Esophagus muscularis mucosa (tissue), 2 donors: ENCODE data around the gene RTBDN.
"Not testable (repeated sequence)": the region's sequence is repeated elsewhere in the genome, so short reads cannot be mapped to it uniquely, and the experiment has no call there.

Experiments used
- POLR2A ChIP-seq: fragments of 450-650 bp; IDR thresholded peaks from one replicate; pipeline ENCODE4 v1.6.1; 2017; ENCODE audit warnings: antibody characterized with exemption, moderate library complexity, mild to moderate bottlenecking, low read depth
- POLR2AphosphoS5 ChIP-seq, 2 donors: sonication (generic); formaldehyde crosslinking; IDR thresholded peaks; one replicate each; pipeline ENCODE4 v1.6.1; 2017; ENCODE audit warnings: antibody characterized with exemption in 2 of 2

DNA sequence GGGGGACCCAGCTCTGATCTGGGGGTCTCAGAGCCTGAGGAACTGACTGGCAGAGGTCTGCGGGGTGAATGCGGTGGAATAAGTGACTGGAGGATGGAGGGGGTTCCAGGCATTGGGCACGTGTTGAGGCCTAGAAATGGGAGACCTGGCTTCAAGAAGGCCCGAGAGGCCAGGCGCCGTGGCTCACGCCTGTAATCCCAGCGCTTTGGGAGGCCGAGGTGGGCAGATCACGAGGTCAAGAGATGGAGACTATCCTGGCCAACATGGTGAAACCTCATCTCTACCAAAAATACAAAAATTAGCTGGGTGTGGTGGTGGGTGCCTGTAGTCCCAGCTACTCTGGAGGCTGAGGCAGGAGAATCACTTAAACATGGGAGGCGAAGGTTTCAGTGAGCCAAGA is 16.6 kb downstream of the RTBDN start:
- not testable (repeated sequence) for TF ChIP-seq POLR2AphosphoS5 (IDR thresholded peaks at IDR 0.05); POLR2A
